Measurements from ENCODE around the gene PTPRK. TPM values are rescaled to one million over a fixed set of nuclear protein-coding genes. Genes with fewer than 3 reads are reported as not detected.

Gene PTPRK
- total and polyA plus RNA-seq, 3 experiments from 2014 or later = 0.74 to 23.0 (median 21.3) TPM

DNA sequence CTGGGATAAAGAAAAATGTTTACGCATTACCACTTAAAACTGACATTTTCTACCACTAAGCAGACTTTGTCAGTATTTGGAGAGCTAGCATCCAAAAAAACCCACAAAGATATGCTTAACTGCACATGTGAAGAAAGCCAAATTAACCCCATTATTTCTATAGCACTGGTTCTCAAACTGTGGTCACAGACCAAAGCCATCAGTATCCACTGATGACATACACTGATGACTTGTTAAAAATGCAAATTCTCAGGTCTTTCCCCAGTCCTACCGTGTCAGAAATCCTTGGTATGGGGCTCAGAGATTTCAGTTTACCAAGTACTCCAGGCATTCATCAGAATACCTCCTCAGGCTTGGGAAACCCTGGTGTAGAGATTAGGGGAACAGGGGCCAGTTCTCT lies 230.2 kb downstream of the PTPRK start:
- peaks cover 0 to 3% (median 0%) of the 10 kb centered on the region in 3 donors for H3K36me3 Mint-ChIP-seq
- CTCF ChIA-PET = no interaction called here
- no peaks in the 10 kb centered on the region for H3K4me1 ChIP-seq (ENCODE audit: insufficient read depth, low read length)
- H3K9me3 ChIP-seq (ENCODE audit: low read length) = no peaks in the 10 kb centered on the region
- POLR2A ChIA-PET = no interaction called here
- no peaks in the 10 kb centered on the region for H3K9me3 Mint-ChIP-seq
- no peak for DNase-seq
- no peak overlapping the region for H3K4me3 Mint-ChIP-seq
- H3K4me3 ChIP-seq (ENCODE audit: low read length) = no peak overlapping the region
- no peaks in the 10 kb centered on the region for H3K36me3 ChIP-seq (ENCODE audit: insufficient read depth, low read length)
- peaks cover 0 to 7% (median 0%) of the 10 kb centered on the region in 3 donors for H3K4me1 Mint-ChIP-seq
- H3K27ac ChIP-seq (ENCODE audit: low read depth, low read length) = no peak overlapping the region
- no peaks in the 10 kb centered on the region for H3K27me3 ChIP-seq (ENCODE audit: insufficient read depth, low read length, poor library complexity, severe bottlenecking)
- H3K27ac Mint-ChIP-seq = no peak overlapping the region
- peaks cover 0 to 8% of the 10 kb centered on the region in 2 donors for H3K27me3 Mint-ChIP-seq

GRCh38 chr6:128284128-128284527 lies 236.3 kb downstream of the PTPRK start:
- Histone ChIP-seq H3K4me3 (ENCODE audit: low read length) (no peak overlapping the region), H3K27me3 (ENCODE audit: insufficient read depth, low read length, poor library complexity, severe bottlenecking) (no peaks in the 10 kb centered on the region), H3K9me3 (ENCODE audit: low read length) (no peaks in the 10 kb centered on the region), H3K36me3 (ENCODE audit: insufficient read depth, low read length) (no peaks in the 10 kb centered on the region), H3K27ac (ENCODE audit: low read depth, low read length) (no peak overlapping the region), H3K4me1 (ENCODE audit: insufficient read depth, low read length) (no peaks in the 10 kb centered on the region)
- Mint-ChIP-seq H3K4me1 (peaks cover 0 to 7% (median 0%) of the 10 kb centered on the region in 3 donors), H3K27me3 (peaks cover 0 to 2% of the 10 kb centered on the region in 2 donors), H3K4me3 (no peak overlapping the region), H3K9me3 (no peaks in the 10 kb centered on the region), H3K27ac (no peak overlapping the region), H3K36me3 (no peaks in the 10 kb centered on the region)
- ChIA-PET CTCF (no interaction called here), POLR2A (no interaction called here)
- no peak for DNase-seq

- ChIA-PET POLR2A (no interaction called here), CTCF (no interaction called here)
- Histone ChIP-seq H3K27ac (ENCODE audit: low read depth, low read length) (no peak overlapping the region), H3K4me3 (ENCODE audit: low read length) (no peak overlapping the region), H3K36me3 (ENCODE audit: insufficient read depth, low read length) (no peaks in the 10 kb centered on the region), H3K27me3 (ENCODE audit: insufficient read depth, low read length, poor library complexity, severe bottlenecking) (no peaks in the 10 kb centered on the region), H3K4me1 (ENCODE audit: insufficient read depth, low read length) (no peaks in the 10 kb centered on the region), H3K9me3 (ENCODE audit: low read length) (no peaks in the 10 kb centered on the region)
- Mint-ChIP-seq H3K36me3 (no peaks in the 10 kb centered on the region), H3K9me3 (no peaks in the 10 kb centered on the region), H3K27ac (no peak overlapping the region), H3K4me3 (no peak overlapping the region), H3K4me1 (peaks cover 0 to 7% (median 0%) of the 10 kb centered on the region in 3 donors), H3K27me3 (peaks cover 0 to 2% of the 10 kb centered on the region in 2 donors)
- no peak for DNase-seq
Measured at GRCh38 chr6:128282961-128283360, 237.4 kb downstream of the PTPRK start.

DNA sequence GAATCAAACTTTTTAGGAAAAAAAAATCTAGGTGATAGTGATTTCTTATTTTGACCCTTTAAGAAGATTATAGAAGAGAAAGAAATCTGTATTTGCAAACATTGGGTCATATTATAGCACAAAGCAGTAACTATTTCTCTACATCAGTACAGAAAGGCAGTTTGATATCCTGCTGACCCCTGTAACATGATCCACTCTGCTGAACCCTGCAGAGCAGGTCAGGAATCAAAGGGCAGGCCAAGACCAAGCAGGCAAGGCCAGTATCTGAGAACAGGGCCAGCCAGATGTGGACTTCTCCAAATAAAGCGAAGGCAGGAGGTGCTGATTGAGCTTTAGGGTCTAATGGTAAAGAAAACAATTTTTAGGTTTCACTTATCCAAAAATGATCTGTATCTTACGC lies 239.4 kb downstream of the PTPRK start:
- ChIA-PET CTCF (no interaction called here), POLR2A (no interaction called here)
- no peaks in the 10 kb centered on the region for H3K4me1 Mint-ChIP-seq
- Histone ChIP-seq H3K27me3 (ENCODE audit: insufficient read depth, low read length, poor library complexity, severe bottlenecking) (no peaks in the 10 kb centered on the region), H3K36me3 (ENCODE audit: insufficient read depth, low read length) (no peaks in the 10 kb centered on the region), H3K9me3 (ENCODE audit: low read length) (no peaks in the 10 kb centered on the region), H3K4me3 (ENCODE audit: low read length) (no peak overlapping the region), H3K4me1 (ENCODE audit: insufficient read depth, low read length) (no peaks in the 10 kb centered on the region), H3K27ac (ENCODE audit: low read depth, low read length) (no peak overlapping the region)
- no peaks in the 10 kb centered on the region for H3K9me3 Mint-ChIP-seq
- H3K4me3 Mint-ChIP-seq = no peak overlapping the region
- DNase-seq = no peak
- H3K36me3 Mint-ChIP-seq = no peaks in the 10 kb centered on the region
- H3K27me3 Mint-ChIP-seq = peaks cover 0 to 2% of the 10 kb centered on the region in 2 donors
- H3K27ac Mint-ChIP-seq = no peak overlapping the region

- CTCF ChIA-PET = no interaction called here
Measured at GRCh38 chr6:128280066-128280465, 240.3 kb downstream of the PTPRK start.

DNA sequence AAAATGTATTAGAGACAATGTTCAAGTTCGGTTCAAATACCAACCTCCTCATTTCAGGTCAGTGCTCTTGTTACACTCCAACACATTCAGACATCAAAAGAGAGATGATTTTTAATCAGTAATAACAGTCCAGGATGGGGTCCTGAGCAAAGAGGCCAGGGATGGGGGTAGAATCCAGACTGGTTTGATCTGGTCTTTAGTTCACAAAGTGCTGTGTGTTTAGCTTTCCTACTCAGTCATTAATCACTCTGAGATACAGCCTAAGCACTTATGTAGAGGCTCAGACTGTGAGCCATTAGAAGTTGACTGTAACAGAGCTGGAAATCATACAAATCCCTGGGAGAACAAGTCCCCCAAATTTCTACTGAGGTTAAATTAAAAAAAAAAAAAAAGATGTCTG lies 241.6 kb downstream of the PTPRK start:
- DNase-seq = no peak
- no peaks in the 10 kb centered on the region for H3K9me3 ChIP-seq (ENCODE audit: low read length)
- H3K27me3 ChIP-seq (ENCODE audit: insufficient read depth, low read length, poor library complexity, severe bottlenecking) = no peaks in the 10 kb centered on the region
- H3K27ac Mint-ChIP-seq = no peak overlapping the region
- no peaks in the 10 kb centered on the region for H3K4me1 ChIP-seq (ENCODE audit: insufficient read depth, low read length)
- no peaks in the 10 kb centered on the region for H3K4me1 Mint-ChIP-seq
- H3K27me3 Mint-ChIP-seq = peaks cover 0 to 2% of the 10 kb centered on the region in 2 donors
- ChIA-PET CTCF (no interaction called here), POLR2A (no interaction called here)
- H3K9me3 Mint-ChIP-seq = no peaks in the 10 kb centered on the region
- H3K4me3 ChIP-seq (ENCODE audit: low read length) = no peak overlapping the region
- no peaks in the 10 kb centered on the region for H3K36me3 ChIP-seq (ENCODE audit: insufficient read depth, low read length)
- H3K4me3 Mint-ChIP-seq = no peak overlapping the region
- H3K27ac ChIP-seq (ENCODE audit: low read depth, low read length) = no peak overlapping the region
- no peaks in the 10 kb centered on the region for H3K36me3 Mint-ChIP-seq

More at GRCh38 chr6:128280066-128280465, 240.3 kb downstream of the PTPRK start:
- H3K9me3 Mint-ChIP-seq = no peaks in the 10 kb centered on the region
- DNase-seq = no peak
- H3K4me3 Mint-ChIP-seq = no peak overlapping the region
- H3K27me3 Mint-ChIP-seq = peaks cover 0 to 2% of the 10 kb centered on the region in 2 donors
- H3K4me3 ChIP-seq (ENCODE audit: low read length) = no peak overlapping the region
- POLR2A ChIA-PET = no interaction called here
- H3K36me3 Mint-ChIP-seq = no peaks in the 10 kb centered on the region
- H3K36me3 ChIP-seq (ENCODE audit: insufficient read depth, low read length) = no peaks in the 10 kb centered on the region
- no peak overlapping the region for H3K27ac ChIP-seq (ENCODE audit: low read depth, low read length)
- no peaks in the 10 kb centered on the region for H3K4me1 ChIP-seq (ENCODE audit: insufficient read depth, low read length)
- H3K9me3 ChIP-seq (ENCODE audit: low read length) = no peaks in the 10 kb centered on the region
- no peaks in the 10 kb centered on the region for H3K27me3 ChIP-seq (ENCODE audit: insufficient read depth, low read length, poor library complexity, severe bottlenecking)
- H3K4me1 Mint-ChIP-seq = no peaks in the 10 kb centered on the region
- H3K27ac Mint-ChIP-seq = no peak overlapping the region

GRCh38 chr6:128277379-128277778 lies 243.0 kb downstream of the PTPRK start:
- no peak for DNase-seq
- no peak overlapping the region for H3K27ac ChIP-seq (ENCODE audit: low read depth, low read length)
- H3K27ac Mint-ChIP-seq = no peak overlapping the region
- peaks cover 0 to 2% of the 10 kb centered on the region in 2 donors for H3K27me3 Mint-ChIP-seq
- no peak overlapping the region for H3K4me3 Mint-ChIP-seq
- ChIA-PET POLR2A (no interaction called here), CTCF (no interaction called here)
- no peaks in the 10 kb centered on the region for H3K27me3 ChIP-seq (ENCODE audit: insufficient read depth, low read length, poor library complexity, severe bottlenecking)
- no peaks in the 10 kb centered on the region for H3K9me3 Mint-ChIP-seq
- H3K4me1 Mint-ChIP-seq = no peaks in the 10 kb centered on the region
- H3K9me3 ChIP-seq (ENCODE audit: low read length) = no peaks in the 10 kb centered on the region
- no peak overlapping the region for H3K4me3 ChIP-seq (ENCODE audit: low read length)
- peaks cover 0 to 2% (median 0%) of the 10 kb centered on the region in 3 donors for H3K36me3 Mint-ChIP-seq
- no peaks in the 10 kb centered on the region for H3K36me3 ChIP-seq (ENCODE audit: insufficient read depth, low read length)
- H3K4me1 ChIP-seq (ENCODE audit: insufficient read depth, low read length) = no peaks in the 10 kb centered on the region

GRCh38 chr6:128276311-128276710 lies 244.1 kb downstream of the PTPRK start:
- Histone ChIP-seq H3K27ac (ENCODE audit: low read depth, low read length) (no peak overlapping the region), H3K36me3 (ENCODE audit: insufficient read depth, low read length) (no peaks in the 10 kb centered on the region), H3K4me1 (ENCODE audit: insufficient read depth, low read length) (no peaks in the 10 kb centered on the region), H3K27me3 (ENCODE audit: insufficient read depth, low read length, poor library complexity, severe bottlenecking) (no peaks in the 10 kb centered on the region), H3K9me3 (ENCODE audit: low read length) (no peaks in the 10 kb centered on the region), H3K4me3 (ENCODE audit: low read length) (no peak overlapping the region)
- peaks cover 0 to 4% (median 0%) of the 10 kb centered on the region in 3 donors for H3K36me3 Mint-ChIP-seq
- ChIA-PET CTCF (no interaction called here), POLR2A (no interaction called here)
- H3K27me3 Mint-ChIP-seq = peaks cover 0 to 2% of the 10 kb centered on the region in 2 donors
- DNase-seq = no peak
- H3K4me1 Mint-ChIP-seq = no peaks in the 10 kb centered on the region
- no peak overlapping the region for H3K4me3 Mint-ChIP-seq
- no peaks in the 10 kb centered on the region for H3K9me3 Mint-ChIP-seq
- no peak overlapping the region for H3K27ac Mint-ChIP-seq

GRCh38 chr6:128275681-128276080 lies 244.7 kb downstream of the PTPRK start:
- POLR2A ChIA-PET = no interaction called here
- H3K4me3 Mint-ChIP-seq = no peak overlapping the region
- CTCF ChIA-PET = no interaction called here
- Histone ChIP-seq H3K9me3 (ENCODE audit: low read length) (no peaks in the 10 kb centered on the region), H3K27me3 (ENCODE audit: insufficient read depth, low read length, poor library complexity, severe bottlenecking) (no peaks in the 10 kb centered on the region), H3K4me3 (ENCODE audit: low read length) (no peak overlapping the region), H3K4me1 (ENCODE audit: insufficient read depth, low read length) (no peaks in the 10 kb centered on the region), H3K27ac (ENCODE audit: low read depth, low read length) (no peak overlapping the region), H3K36me3 (ENCODE audit: insufficient read depth, low read length) (no peaks in the 10 kb centered on the region)
- H3K4me1 Mint-ChIP-seq = no peaks in the 10 kb centered on the region
- no peaks in the 10 kb centered on the region for H3K27me3 Mint-ChIP-seq
- no peak for DNase-seq
- peaks cover 0 to 4% (median 0%) of the 10 kb centered on the region in 3 donors for H3K36me3 Mint-ChIP-seq
- H3K9me3 Mint-ChIP-seq = no peaks in the 10 kb centered on the region
- no peak overlapping the region for H3K27ac Mint-ChIP-seq

Measured in CD8-positive, alpha-beta memory T cell (primary cell).